ENCODE data around the gene DEPP1.

Gene DEPP1

DNA sequence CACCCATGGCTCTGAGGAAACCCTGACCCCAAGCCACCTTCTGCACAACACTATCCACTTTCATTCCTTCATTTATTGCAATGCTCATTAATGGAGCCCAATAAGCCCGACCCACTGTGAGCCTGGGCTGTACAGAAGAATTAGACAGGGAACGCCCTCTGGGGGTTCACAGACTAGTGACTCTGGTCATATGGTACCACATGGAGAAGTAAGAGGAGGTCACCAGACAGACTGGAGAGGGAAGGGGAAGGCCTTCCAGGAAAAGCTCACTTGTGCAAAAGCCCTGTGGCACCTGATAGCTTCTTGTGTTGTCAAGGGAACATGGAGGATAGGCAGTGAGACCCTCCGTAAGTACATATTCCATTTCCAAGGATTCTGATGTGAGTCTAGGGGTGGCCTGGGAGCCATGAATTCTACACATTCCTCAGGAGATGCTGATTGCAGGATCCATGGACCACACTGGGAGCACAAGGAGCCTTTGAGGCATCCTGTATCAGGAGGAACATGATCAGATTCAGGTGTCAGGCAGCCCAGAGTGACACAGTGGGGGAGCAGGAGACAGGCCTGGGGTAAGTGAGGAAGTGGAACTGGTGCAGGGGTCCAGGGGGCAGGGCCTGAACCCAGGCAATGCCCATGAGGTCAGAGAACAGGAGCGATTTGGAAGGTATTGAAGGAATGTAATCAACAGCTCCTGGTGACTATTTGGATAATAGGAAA is 47.5 kb downstream of the DEPP1 start:
- no peak for DNase-seq

DNA sequence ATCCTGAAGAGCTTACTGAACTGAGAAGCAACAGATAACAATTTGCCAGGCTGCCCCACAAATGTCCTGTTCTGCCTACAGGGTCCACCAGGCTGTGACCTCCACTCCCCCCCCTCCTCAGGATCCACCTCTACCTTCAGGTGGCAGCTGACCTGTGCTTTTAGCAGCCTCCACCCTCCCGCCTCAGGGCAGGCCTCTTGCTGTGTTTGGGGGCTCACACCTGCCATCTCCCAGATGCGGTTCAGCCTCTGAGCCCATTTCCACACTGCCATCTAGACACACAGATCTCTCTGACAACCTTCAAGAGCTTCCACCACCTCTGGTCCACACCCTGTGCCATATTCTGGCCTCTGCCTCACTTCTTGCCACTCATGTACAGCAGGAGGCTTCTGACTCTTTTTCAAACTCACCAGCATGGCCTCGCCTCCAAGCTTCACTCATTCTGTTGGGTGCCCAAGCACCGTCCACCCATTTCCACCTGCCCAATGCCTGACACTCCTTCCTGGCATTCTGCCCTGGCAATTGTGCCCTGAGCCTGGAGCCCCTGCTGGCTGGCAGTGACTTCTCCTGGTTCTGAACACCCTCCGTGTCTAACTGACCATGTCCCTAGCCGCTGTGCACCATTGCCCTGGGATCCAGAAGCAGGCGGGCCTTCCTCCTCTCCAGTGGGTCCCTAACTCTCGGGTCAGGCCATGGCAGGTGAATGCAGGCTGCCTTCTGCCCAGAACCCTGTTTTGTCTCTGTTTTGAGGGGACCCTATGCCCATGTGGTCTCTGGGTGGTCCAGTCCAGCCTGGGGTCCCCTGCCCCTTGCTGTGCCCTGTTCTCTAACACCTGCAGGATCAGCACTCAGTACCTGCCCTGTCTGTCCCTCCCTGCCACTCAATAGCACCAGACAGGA is 49.0 kb downstream of the DEPP1 start:
- DNase-seq: no peak

DNA sequence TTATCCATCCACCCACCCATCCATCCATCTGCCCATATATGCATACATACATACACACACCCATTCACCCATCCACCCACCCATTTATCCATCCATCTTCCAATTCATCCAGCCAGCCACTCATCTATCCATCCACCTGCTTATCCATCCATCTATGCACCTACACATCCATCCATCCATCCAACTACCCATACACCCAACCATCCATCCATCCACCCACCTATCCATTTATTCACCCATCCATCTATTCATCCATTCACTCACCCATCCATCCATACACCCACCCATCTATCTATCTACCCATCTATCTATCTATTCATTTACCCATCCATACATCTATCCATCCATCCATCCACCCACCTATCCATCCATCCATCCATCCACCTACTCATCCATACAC is 50.1 kb downstream of the DEPP1 start:
- no peak for DNase-seq

DNA sequence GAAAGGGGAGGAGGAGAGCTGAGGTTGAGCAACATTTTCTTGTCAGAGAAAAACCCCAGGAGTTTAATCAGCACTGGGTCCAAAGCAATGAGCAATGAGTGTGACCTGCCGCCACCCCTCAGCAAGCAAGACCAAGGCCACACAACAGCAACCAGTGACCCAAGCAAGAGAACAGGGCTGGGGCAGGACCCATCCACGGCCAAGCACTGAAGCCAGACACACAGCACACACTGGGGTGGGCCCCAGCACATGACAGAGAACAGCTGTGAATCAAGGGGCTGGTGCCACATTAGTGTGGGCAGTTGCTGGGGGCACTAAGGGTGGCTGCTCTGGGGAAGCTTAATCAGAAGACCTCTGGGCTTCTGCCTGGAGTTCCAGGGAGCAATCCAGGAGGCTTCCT is 51.3 kb downstream of the DEPP1 start:
- no peak for DNase-seq

DNA sequence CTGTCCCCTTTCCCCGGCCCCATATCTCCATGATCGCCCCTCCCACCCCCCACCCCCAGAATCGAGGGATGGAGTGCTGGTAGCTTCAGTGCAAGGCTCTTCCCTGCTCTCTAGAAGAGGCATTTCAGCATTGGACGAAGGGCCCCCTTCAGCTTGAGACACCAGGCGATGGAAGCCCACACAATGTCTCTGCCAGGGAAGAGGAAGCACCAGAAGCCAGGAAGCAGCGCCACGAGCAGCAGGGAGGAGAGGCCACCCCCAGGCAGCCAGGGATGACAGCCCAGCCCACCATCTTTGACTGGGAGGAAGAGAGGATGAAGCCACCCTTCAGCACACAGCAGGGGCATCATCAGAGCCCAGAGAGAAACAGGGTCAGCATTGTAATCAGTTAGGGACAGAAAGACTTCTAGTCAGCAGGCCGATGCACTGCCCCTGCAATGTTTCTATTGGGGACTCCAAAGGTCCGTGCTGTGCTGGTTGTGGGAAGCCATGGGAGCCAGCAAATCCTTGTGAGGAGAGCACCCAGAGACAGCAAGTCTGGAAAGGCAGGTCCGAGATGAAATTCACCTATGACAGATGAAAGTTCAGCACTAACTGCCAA is 51.8 kb downstream of the DEPP1 start:
- no peak for DNase-seq
